Chondrocyte (in vitro differentiated cells): ENCODE data around the gene SOD2. TPM values are rescaled to one million over a fixed set of nuclear protein-coding genes. Genes with fewer than 3 reads are reported as not detected.

Source experiments
- DNase-seq: peaks from one replicate; pipeline ENCODE4 v3.0.0; 2021; ENCODE audit warnings: mixed read lengths, low spot score
- H3K27ac Mint-ChIP-seq: one replicate; pipeline ENCODE4 v1.8.0; 2021; ENCODE audit warnings: mild to moderate bottlenecking, moderate library complexity, mixed read lengths; ENCODE audit not compliant: unreplicated experiment
- H3K27me3 Mint-ChIP-seq: 2 replicates; pipeline ENCODE4 v1.8.0; 2021; ENCODE audit warnings: low read depth, mixed read lengths
- H3K36me3 Mint-ChIP-seq: 2 replicates; pipeline ENCODE4 v1.8.0; 2021; ENCODE audit warnings: low read depth, mixed read lengths
- H3K4me1 Mint-ChIP-seq: 2 replicates; pipeline ENCODE4 v1.8.0; 2021; ENCODE audit warnings: low read depth, mild to moderate bottlenecking, mixed read lengths
- H3K4me3 Mint-ChIP-seq: one replicate; pipeline ENCODE4 v1.8.0; 2021; ENCODE audit warnings: mild to moderate bottlenecking, moderate library complexity, mixed read lengths; ENCODE audit not compliant: unreplicated experiment
- H3K9me3 Mint-ChIP-seq: 2 replicates; pipeline ENCODE4 v1.8.0; 2021; ENCODE audit warnings: low read depth, mixed read lengths
- CTCF ChIP-seq: fragments of 200-600 bp; sonication (generic); IDR thresholded peaks from 2 replicates; pipeline ENCODE4 v1.5.0; 2021; ENCODE audit warnings: antibody characterized with exemption, mild to moderate bottlenecking, moderate library complexity
- total RNA-seq: library from RNA; stranded (reverse); gene quantifications from 3 replicates; pipeline ENCODE4 v1.2.1, GENCODE V29; 2021

SOD2 gene
- total RNA-seq, 1 donor from 2014 or later: 61.5 TPM

GRCh38 chr6:159645640-159646039 is 47.4 kb downstream of the SOD2 start:
- no peak overlapping the region for H3K27ac Mint-ChIP-seq
- no peak for DNase-seq
- H3K4me3 Mint-ChIP-seq: no peak overlapping the region
- no peak for TF ChIP-seq CTCF
- H3K27me3 Mint-ChIP-seq: no peaks in the 10 kb centered on the region
- H3K36me3 Mint-ChIP-seq: no peaks in the 10 kb centered on the region
- no peaks in the 10 kb centered on the region for H3K9me3 Mint-ChIP-seq
- H3K4me1 Mint-ChIP-seq: peaks cover 7% of the 10 kb centered on the region

Other genes with a start within 250 kb of the SOD2 start
- gene WTAP, start 34.3 kb upstream of the SOD2 start, total RNA-seq: 65.0 to 72.3 TPM (median 65.9 TPM) in 3 replicates
- gene ACAT2, start 68.8 kb upstream of the SOD2 start, total RNA-seq: 36.0 to 43.5 TPM (median 38.4 TPM) in 3 replicates
- gene TCP1, start 96.4 kb upstream of the SOD2 start, total RNA-seq: 169 to 200 TPM (median 175 TPM) in 3 replicates
- gene MRPL18, start 97.2 kb upstream of the SOD2 start, total RNA-seq: 52.2 to 70.6 TPM (median 53.1 TPM) in 3 replicates
- gene PNLDC1, start 107.0 kb upstream of the SOD2 start, total RNA-seq: not detected in 3 replicates
- gene MAS1, start 197.7 kb upstream of the SOD2 start, total RNA-seq: not detected in 3 replicates